NK-92 (cell line): ENCODE results near the gene SLC12A3.
"Not testable (repeated sequence)": the region's sequence is repeated elsewhere in the genome, so short reads cannot be mapped to it uniquely, and the experiment has no call there.

ENCODE experiments used
- DNase-seq: peaks from one replicate; lab custom pipeline; 2025; ENCODE audit not compliant: unreplicated experiment; lab: John Stamatoyannopoulos, UW

Gene SLC12A3

DNA sequence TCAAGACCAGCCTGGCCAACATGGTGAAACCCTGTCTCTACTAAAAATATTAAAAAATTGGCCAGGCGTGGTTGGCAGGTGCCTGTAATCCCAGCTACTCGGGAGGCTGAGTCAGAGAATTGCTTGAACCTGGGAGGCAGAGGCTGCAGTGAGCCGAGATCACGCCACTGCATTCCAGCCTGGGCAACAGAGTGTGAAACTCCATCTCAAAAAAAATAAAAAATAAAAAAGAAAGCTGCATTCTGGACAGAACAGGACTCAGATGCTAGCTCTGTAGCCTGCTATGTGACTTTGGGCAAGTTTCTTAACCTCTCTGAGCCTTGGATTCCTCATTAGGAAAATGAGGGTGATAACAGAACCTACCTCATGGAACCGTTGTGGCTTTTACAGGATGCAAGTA lies 3.8 kb downstream of the SLC12A3 start:
- not testable (repeated sequence) for DNase-seq

DNA sequence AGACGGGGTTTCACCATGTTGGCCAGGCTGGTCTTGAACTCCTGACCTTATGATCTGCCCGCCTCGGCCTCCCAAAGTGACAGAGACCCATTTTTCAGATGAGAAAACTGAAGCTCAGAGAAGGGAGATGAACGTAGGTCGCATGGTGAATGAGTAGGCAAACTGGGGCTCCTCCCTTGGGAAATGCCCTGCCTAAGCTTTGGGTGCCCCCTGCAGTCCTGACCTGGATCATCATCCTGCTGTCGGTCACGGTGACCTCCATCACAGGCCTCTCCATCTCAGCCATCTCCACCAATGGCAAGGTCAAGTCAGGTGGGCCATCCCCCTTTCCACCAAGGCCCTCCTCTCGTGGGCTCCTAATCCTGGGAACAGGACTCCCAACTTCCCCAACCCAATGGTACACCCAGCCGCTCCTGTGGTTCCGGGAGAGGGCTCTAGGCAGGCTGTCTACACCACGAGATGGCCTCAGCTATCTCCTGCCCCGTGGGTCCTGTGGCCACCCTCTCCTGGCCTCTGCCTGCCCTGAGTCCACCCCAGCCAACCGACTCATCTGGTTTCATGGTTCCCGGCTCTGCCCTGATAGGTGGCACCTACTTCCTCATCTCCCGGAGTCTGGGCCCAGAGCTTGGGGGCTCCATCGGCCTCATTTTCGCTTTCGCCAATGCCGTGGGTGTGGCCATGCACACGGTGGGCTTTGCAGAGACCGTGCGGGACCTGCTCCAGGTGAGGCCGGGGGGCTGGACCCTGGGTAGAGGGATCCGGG lies 4.7 kb downstream of the SLC12A3 start:
- DNase-seq = no peak

DNA sequence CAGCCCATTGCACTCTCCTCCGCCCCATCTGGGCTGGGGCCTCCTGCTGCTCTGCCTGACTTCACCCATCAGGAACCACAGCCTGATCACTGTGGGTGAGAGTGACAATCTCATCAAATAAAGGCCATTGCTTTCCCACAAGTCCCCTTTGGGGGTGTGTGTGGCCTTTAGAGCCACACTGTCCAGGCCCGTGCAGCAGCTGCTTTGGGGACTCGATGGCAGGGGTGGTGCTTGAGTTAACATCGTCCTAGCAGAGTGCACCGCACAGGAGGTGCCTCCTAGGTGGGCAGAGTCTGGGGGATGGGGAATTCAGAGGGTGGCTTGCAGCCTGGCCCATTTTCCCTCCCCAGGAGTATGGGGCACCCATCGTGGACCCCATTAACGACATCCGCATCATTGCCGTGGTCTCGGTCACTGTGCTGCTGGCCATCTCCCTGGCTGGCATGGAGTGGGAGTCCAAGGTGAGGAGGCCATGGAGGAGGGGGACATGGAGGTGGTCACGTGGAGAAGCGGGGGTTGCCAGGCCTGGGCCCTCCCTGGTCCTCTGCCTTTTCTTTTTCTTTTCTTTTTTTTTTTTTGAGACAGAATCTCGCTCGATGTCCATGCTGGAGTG lies 5.4 kb downstream of the SLC12A3 start:
- no peak for DNase-seq

DNA sequence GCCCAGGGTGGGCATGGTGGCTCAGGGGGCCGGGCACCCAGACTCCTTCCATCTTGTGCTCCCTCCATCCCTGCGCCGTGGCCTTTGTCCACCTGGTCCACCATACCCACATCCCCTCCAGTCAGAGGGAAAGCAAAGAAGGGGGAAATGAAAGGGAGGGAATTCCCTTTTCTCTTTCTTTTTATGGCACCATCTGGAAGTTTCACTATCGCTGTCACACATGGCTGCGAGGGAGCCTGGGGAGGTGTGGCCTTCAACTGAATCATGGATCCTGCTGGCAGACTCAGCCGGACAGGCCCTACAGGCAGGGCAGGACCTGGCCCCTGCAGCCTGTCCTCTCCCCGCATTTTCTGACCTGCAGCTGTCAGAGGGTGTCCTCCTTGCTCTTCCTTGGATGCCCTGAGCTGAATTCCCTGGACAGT lies 6.2 kb downstream of the SLC12A3 start:
- DNase-seq = no peak

DNA sequence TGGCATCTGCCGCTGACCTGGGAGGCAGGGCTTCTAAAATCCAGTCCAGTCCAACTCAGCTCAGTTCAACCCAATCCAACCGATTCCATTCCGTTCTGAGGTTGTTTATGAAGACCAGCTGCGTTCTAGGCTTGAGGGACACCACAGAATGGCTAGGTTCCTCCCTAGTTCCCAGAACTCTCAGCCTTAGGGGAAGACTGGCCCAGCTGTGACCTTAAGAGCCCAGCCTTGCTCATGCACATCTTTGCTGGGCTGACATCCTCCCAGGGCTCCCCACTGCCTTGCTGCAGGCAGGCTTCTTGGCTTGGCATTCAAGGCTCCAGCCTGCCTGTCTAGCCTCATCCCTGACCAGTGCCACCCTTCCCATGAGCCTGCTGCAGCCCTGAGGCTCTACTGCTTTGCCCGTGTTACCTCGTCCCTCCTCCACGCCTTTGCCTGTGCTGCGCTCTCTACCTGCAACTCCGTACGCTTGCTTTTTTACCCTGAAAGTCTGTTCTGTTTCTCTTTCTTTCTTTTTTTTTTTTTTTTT lies 7.9 kb downstream of the SLC12A3 start:
- DNase-seq = no peak

DNA sequence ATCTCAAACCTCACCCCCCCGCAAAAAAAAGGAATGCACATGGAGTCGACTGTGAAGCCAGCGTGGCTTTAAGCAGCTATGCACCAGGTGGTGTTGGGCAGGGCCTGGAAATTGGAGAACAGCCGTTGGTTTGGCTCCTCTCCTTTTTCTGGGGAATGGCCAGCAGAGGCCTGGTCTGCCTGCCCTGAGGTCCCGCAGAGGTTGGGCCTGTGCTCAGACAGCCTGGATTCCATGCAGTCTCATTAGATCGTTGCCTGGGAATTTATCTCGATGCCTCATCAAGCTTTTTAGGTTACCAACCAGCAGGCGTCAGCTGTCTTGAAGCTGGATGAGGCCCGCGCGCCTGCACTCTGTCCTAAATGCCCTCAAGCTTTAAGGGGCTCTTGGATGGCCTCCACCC lies 9.8 kb downstream of the SLC12A3 start:
- no peak for DNase-seq

DNA sequence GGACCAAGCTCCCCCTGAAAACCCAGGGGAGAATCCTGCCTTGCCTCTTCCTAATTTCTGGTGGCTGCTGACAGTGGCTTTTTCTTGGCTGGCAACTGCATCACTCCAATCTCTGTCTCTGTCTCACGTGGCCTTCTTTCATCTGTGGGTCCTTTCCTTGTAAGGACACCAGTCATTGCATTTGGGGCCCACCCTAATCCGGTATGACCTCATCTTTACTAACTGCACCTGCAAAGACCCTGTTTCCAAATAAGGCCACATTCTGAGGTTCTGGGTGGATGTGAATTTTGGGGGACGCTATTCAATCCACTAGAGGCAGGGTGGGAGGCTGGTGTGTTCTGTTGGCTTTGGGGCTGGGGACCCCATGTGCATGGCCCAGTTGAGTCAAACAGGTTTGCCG lies 11.0 kb downstream of the SLC12A3 start:
- no peak for DNase-seq

DNA sequence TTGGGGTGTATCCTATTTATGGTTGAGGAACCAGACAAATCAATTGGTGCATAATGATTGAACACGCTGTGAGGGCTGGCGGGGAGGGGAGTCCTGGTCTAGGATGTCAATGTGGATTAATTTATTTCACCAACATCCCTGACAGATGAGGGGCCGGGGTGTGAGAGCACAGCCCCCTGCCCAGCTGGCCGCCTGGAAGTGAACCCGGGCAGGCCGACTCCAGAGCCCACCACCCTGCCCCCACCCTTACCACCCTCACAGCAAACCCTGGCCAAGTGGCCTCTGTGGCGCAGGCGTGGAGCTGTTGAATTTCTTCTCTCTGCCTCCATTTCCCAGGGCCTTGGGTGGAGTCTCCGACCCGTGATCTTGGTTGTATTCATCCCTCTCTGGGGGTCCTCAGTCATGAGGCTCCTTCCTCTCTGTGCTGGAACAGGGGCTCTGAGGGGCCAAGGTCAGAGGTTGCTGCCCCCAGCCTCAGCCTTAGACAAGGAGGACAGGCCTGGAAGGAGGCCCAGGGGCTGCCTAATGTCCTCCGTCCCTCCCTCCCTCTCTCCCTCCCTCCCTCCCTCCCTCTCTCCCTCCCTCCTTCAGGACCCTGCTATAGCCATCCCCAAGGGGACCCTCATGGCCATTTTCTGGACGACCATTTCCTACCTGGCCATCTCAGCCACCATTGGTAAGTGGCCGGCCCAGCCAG lies 12.6 kb downstream of the SLC12A3 start:
- no peak for DNase-seq

DNA sequence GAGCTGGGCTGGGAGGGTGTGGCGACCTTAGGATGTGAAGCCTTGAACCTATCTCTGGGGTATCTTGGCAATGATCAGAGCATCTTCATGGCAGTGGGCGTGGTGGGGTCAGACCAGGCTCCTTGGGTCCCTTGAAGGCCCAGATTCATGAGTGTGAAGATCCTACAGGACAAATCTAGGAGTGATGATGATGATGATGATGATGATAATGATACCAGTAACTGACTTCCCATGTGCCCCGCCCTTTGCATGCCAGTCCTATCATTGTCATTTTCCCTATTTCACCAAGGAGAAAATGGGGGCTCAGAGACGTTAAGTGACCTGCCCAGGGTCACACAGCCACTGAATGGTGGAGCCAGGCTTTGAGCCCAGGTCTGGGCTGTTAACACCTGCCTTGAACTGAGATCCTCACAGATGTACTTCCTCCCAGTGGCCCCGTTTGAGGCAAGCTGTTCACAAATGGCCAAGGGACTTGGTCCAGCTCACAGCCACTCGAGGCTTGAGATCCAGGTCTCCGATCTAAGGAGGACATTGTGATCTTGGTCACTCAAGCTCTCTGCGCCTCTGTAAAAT lies 13.4 kb downstream of the SLC12A3 start:
- DNase-seq = no peak

DNA sequence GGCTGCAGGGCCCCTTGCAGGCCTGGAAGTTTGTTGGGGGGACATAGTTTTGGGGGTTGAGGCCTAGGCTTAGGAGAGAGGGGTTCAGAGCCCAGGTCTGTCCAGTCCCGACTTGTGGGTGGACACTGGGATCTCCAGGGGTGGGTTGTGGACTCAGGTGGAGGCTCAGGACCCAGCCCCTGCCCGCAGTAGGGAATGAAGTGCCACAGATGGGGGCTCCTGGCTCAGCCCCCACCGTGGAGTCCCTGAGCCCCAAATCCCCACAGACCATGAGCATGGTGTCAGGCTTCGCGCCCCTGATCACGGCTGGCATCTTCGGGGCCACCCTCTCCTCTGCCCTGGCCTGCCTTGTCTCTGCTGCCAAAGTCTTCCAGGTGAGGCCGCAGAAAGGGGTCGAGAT lies 14.3 kb downstream of the SLC12A3 start:
- DNase-seq = no peak

DNA sequence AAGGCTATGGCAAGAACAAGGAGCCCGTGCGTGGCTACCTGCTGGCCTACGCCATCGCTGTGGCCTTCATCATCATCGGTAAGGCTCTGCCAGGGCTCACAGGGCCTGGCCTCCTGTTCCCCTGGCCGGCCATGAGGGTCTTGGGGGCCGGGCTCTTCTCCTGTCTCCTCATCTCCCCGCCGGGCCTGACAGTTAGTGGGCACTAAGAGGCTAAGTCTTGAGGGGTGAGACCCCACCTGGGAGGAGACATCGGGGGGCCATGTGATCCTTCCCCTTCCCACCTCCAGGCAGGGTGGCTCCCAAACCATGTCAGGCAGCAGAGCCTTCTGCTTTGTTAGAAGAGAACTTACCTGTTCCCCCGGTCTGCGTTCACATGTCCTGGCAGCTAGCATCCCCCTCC lies 15.2 kb downstream of the SLC12A3 start:
- no peak for DNase-seq

DNA sequence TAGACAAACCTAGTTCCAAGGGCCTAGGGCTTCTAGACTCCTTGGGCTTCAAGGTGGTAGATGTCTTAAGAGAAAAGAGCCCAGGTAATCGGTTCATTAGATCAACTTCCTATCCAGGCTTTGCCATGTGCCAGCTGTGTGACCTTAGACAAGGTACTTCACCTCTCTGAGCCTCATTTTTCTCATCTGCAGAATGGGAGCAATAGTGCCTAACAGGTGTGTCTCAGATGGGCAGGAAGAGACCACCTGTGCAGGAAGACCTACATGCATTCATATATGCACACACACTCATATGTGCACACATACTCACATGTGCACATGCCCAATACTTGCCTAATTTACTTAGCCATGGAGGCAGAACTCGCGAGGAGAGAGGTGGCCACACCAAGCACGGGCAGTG lies 15.7 kb downstream of the SLC12A3 start:
- no peak for DNase-seq

DNA sequence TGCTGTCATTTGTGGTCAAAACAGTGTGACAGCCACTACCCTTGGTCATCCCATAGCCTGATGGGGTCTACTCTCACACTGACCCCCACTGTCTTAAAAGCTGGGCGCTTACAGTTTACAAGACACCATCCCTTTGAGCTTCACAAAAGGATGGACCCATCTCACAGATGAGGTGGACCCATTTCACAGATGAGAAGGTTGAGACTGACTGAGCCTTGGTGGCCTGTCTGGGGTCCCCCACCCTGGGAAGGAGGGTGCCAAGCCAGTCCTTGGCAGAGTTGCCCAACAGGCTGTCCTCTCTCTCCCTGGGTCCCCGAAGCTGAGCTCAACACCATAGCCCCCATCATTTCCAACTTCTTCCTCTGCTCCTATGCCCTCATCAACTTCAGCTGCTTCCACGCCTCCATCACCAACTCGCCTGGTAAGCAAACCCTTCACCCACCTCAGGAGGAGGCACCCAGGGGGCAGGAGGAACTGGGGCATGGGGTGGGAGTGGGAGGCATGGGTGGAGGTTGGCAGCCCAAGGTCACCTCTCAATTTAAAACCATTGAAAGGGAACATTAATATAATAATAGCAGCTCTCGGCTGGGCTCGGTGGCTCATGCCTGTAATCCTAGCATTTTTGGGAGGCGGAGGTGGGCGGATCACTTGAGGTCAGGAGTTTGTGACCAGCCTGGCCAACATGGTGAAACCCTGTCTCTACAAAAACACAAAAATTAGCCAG lies 17.2 kb downstream of the SLC12A3 start:
- DNase-seq = no peak

DNA sequence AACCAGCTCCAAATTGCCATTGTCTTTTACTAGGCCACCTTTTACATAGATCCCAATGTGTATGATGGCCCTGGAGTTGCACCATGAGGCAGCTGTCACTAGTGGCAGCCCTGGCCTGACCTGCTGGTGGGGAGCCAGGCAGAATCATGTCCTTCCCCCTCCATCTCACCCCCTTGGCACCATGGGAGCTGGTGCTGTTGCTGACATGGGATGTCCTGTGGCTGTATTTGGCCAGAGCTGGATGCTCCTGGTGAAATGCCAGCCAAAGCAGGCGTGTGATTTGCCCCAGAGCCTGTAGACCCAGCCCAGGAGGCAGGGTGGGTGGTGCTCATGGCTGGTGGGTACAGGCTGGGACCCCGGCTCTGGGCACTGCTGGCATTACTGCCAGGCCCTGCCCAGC lies 18.6 kb downstream of the SLC12A3 start:
- no peak for DNase-seq

DNA sequence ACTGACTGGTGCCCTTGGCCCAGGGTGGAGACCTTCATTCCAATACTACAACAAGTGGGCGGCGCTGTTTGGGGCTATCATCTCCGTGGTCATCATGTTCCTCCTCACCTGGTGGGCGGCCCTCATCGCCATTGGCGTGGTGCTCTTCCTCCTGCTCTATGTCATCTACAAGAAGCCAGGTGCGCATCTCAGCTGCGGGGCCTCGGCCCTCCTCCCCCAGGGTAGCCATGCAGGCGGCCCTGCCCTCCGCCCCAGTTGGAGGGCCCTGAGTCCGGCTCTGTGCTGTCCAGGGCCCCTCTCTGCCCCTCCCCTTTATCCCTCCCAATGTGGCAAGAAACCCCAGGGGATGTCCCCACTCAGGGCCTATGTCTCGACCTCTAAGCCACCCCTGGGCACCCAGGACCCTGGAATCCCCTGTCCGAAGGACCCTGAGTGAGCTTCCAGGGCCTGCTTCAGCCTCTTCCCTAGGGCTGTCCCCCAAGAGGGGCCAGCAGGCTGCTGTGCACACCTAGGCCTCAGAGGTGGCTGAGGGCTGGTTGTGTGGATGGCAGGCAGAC lies 19.1 kb downstream of the SLC12A3 start:
- no peak for DNase-seq

DNA sequence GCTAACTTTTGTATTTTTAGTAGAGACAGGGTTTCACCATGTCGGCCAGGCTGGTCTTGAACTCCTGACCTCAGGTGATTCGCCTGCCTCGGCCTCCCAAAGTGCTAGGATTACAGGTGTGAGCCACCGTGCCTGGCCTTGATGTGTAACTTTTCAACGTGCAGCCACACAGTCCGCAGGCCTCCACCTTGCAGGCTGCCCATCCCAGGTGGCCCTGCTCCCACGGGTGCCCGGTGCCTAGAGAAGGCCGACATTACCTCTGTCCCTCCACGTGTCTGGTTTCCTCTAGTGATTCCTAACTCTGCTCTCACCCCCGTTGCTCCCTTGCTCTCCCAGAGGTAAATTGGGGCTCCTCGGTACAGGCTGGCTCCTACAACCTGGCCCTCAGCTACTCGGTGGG lies 19.9 kb downstream of the SLC12A3 start:
- DNase-seq = not testable (repeated sequence)

DNA sequence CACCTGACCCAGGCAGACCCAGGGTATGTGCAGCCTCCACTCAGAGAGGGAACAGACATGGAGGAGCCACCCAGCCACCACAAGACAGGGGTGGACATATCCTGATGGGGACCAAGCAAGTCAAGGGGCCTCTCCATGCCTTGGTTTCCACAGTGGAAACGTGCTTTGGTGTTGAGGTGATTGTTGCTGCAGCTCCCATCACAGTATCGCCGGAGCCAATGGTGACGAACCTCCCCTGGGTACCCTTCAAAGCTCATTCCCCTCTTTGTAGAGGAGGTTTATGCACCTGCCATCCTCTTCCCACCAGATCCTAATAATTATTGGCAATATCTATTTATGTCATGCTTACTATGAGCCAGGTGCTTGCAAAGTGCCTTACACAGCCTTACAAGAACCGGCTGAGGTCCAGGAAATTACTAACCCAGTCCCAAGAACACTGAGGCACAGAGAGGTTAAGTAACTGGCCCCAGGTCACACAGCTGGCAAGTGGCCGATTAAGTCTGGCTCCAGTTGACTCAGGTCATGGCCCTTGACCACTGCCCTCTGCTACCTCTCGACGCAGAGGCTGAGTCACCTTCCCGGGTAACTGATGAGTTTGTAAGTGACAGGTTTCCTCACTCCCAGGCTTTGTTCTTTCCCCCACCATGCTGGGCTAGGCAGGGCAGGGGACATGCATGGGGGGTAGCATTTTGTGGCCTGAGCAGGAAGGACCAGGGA lies 20.6 kb downstream of the SLC12A3 start:
- no peak for DNase-seq

DNA sequence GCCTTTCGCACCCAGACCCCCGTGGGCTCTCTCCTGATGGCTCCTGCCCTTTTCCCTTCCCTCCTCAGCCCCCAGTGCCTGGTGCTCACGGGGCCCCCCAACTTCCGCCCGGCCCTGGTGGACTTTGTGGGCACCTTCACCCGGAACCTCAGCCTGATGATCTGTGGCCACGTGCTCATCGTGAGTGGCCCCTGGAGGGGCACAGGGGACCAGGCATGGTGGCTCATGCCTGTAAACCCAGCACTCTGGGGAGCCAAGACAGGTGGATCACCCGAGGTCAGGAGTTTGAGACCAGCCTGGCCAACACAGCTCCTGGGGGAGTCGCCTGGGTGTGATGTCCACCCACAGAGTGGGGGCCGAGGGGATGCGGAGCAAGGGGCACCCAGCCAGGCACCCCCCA lies 21.3 kb downstream of the SLC12A3 start:
- DNase-seq = no peak

DNA sequence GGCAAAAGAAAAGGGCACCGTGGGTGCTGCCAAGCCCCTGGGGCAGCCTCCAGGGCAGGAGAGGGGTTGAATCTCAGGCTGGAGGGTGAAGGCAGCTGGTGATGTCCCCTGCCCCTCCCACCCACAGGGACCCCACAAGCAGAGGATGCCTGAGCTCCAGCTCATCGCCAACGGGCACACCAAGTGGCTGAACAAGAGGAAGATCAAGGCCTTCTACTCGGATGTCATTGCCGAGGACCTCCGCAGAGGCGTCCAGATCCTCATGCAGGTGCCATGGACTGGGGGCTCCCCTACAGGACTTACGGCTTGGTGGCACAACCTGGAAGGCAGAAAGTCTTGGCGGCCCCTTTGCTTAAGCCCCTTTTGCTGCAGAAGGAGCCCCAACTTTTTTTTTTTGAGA lies 21.8 kb downstream of the SLC12A3 start:
- DNase-seq = no peak

DNA sequence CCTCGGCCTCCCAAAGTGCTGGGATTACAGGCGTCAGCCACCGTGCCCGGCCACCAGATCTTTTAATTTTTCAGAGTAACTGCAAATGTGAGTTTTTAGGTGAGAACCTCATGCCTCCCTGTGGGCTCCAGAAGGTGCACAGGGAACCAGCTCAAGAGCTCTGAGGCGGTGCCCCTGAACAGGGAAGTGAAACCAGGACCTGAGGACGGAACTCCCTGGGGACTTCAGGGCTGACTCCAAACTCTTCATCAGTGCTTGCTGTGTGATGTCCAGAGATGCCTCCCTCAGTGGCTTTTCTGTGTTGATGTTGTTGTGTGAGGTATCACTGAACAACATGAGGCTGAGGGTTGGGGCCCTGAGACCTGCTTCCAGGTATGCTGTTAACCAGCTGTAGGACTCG lies 23.8 kb downstream of the SLC12A3 start:
- no peak for DNase-seq
